Cardiac muscle cell (in vitro differentiated cells and primary cell): ENCODE data around the gene FAM89B. TPM values are rescaled to one million over a fixed set of nuclear protein-coding genes. Genes with fewer than 3 reads are reported as not detected.

Experiments
- DNase-seq, 2 donors: peaks; one replicate each; pipeline versions ENCODE4 v3.0.0 to v3.0.0-alpha.2; 2010 to 2017; ENCODE audit warnings: low read depth in 1 of 2, low spot score in 1 of 2
- H3K27ac ChIP-seq: fragments of 200-600 bp; sonication (generic); 2 replicates; pipeline ENCODE4 v1.5.1; 2016
- H3K27me3 ChIP-seq: fragments of 200-600 bp; sonication (generic); 2 replicates; pipeline ENCODE4 v1.6.0; 2016; ENCODE audit warnings: control low read depth
- H3K36me3 ChIP-seq: fragments of 200-600 bp; sonication (generic); 2 replicates; pipeline ENCODE4 v1.5.1; 2016; ENCODE audit warnings: control low read depth
- H3K4me1 ChIP-seq: fragments of 200-600 bp; sonication (generic); 2 replicates; pipeline ENCODE4 v1.8.1; 2017; ENCODE audit warnings: low read depth, mild to moderate bottlenecking, mixed run types
- H3K4me3 ChIP-seq: fragments of 200-600 bp; sonication (generic); 2 replicates; pipeline ENCODE4 v1.5.1; 2016; ENCODE audit warnings: mild to moderate bottlenecking
- H3K9me3 ChIP-seq: fragments of 200-600 bp; sonication (generic); 2 replicates; pipeline ENCODE4 v1.5.1; 2017; ENCODE audit warnings: low read depth, mild to moderate bottlenecking, control low read depth
- polyA plus RNA-seq: library from polyadenylated mRNA; unstranded; fragments of >200 nt; fragmentation: Nextera tagmentation; extraction: Ambion mirVana; gene quantifications from 2 replicates; pipeline ENCODE4 v1.2.1, GENCODE V29; 2016
- total RNA-seq: library from RNA; depleted of rRNA; stranded (reverse); fragments of >200 nt; gene quantifications from 2 replicates; pipeline ENCODE4 v1.2.3, GENCODE V29; 2016
- TF ChIP-seq, protein P1 (sequence below): IDR thresholded peaks from 2 replicates; pipeline ENCODE4 v1.5.1; 2012; ENCODE audit warnings: low read depth, mild to moderate bottlenecking, low read length

FAM89B gene
- total and polyA plus RNA-seq, 2 experiments from 2014 or later: 42.9 to 132 TPM

DNA sequence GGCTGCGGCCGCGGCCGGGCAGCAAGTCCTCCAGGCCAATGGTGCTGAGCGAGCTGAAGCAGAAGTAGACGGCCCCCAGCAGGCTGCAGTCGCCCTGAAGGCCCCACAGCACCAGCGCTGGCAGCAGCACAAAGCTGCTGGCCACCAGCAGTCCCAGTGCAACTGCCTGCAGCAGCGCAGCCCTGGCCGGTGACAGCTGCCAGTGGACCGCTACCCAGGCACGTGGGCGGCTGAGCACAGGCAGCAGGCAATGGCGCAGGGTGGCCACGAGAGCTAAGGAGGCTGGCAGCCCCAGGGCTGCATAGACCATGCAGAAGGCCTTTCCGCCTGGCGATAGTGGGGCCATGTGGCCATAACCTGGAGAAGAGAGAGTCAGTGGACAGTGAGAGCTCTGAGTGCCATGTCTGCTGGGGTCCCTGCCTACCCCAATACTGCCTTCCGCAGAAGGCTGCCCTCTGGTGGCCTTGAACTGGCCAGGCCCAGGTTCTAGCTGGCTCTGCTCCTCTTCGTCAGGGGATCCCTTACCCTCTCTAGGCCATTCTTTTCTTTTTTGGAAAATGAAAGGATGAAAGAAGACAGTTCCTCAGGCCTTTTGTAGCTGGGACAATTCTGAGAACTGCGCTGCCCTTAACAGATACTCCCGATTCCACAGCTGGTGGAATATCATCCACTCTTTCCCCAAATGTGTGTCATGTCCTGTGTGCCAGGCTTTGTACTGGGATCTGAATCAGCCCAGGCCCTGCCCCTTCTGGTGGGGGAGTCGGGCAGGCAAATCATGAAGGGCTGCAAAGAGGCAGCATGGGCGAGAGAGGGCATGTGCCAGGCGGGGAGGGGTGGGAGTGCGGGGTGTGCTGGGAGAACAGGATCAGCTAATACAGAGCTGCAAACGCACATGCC, 21.4 kb downstream of the FAM89B start:
- H3K4me1 ChIP-seq: no peaks in the 10 kb centered on the region
- DNase-seq: peak; percentile 44 to 55
- TF ChIP-seq, protein P1, sequence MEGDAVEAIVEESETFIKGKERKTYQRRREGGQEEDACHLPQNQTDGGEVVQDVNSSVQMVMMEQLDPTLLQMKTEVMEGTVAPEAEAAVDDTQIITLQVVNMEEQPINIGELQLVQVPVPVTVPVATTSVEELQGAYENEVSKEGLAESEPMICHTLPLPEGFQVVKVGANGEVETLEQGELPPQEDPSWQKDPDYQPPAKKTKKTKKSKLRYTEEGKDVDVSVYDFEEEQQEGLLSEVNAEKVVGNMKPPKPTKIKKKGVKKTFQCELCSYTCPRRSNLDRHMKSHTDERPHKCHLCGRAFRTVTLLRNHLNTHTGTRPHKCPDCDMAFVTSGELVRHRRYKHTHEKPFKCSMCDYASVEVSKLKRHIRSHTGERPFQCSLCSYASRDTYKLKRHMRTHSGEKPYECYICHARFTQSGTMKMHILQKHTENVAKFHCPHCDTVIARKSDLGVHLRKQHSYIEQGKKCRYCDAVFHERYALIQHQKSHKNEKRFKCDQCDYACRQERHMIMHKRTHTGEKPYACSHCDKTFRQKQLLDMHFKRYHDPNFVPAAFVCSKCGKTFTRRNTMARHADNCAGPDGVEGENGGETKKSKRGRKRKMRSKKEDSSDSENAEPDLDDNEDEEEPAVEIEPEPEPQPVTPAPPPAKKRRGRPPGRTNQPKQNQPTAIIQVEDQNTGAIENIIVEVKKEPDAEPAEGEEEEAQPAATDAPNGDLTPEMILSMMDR: peak; percentile 75
- no peaks in the 10 kb centered on the region for H3K9me3 ChIP-seq
- H3K27ac ChIP-seq: no peak overlapping the region
- H3K4me3 ChIP-seq: no peak overlapping the region
- H3K27me3 ChIP-seq: peaks cover 18% of the 10 kb centered on the region
- H3K36me3 ChIP-seq: peaks cover 4% of the 10 kb centered on the region

DNA sequence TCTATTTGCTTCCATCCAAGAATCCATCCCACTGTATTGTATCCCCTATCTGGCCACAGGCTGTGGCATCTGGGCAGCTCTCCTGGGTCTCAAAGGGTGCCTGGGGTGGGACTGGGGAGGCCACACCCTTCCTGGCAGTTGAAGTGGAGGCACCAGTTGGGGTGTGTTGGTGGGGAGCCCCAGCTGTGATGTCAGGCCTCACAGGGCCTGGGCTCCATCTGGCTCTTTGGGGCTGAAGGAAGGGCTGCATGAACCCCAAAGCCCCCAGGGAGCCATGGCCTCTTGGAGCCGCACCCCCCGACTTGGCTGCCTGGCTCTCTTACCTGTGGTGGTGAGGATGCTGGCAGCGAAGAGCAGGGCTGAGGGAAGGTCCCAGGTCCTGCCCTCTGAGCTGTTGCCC, 22.8 kb downstream of the FAM89B start:
- H3K27me3 ChIP-seq: peaks cover 18% of the 10 kb centered on the region
- H3K9me3 ChIP-seq: no peaks in the 10 kb centered on the region
- H3K4me1 ChIP-seq: no peaks in the 10 kb centered on the region
- no peak overlapping the region for H3K27ac ChIP-seq
- no peak overlapping the region for H3K4me3 ChIP-seq
- no peak for DNase-seq
- peaks cover 4% of the 10 kb centered on the region for H3K36me3 ChIP-seq
- TF ChIP-seq, protein P1: no peak

DNA sequence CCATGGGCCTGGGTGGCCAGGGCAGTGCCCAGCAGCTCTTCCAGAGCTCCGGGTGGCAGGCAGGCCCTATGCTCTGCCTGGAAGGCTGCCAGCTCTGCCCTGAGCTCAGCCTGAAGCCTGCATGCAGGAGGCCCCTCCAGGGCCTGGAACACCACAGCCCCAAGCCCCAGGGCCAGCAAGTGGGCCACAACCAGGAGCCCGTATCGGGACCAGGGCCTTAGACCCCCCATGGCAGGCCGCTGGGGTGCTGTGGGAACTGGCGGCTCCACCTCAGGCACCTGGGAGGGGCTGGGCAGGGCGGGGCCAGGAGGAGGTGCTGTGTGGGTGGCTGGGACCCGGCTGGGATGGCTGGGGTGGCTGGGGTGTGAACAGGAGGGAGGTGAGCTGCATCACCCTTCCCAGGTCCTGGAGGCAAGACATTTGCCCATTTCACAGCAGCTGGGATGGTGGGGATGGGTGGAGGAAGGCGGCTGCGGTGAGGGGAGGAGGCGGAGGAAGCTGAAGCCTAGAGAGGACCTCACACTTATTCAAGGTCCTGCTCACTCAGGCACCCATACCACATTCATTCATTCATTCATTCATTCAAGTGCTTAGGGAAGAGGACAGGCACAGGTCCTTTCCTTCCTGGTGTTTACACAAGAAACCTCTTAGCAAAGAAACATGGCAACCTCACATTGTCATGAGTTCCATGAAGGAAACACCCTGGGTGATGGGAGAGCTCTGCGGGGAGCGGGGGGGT, 23.4 kb downstream of the FAM89B start, which contains the start of gene KCNK7:
KCNK7 (minus strand) TSS at position 258 of the 739 bp plus-strand sequence; CDS start at position 230, 28 bp downstream.
- TF ChIP-seq, protein P1: no peak
- Histone ChIP-seq H3K27me3 (peaks cover 18% of the 10 kb centered on the region), H3K4me3 (no peak within 1 kb of the TSS), H3K4me1 (no peaks in the 10 kb centered on the region), H3K9me3 (no peaks in the 10 kb centered on the region), H3K36me3 (peaks cover 4% of the 10 kb centered on the region), H3K27ac (no peak within 1 kb of the TSS)
- no peak for DNase-seq

DNA sequence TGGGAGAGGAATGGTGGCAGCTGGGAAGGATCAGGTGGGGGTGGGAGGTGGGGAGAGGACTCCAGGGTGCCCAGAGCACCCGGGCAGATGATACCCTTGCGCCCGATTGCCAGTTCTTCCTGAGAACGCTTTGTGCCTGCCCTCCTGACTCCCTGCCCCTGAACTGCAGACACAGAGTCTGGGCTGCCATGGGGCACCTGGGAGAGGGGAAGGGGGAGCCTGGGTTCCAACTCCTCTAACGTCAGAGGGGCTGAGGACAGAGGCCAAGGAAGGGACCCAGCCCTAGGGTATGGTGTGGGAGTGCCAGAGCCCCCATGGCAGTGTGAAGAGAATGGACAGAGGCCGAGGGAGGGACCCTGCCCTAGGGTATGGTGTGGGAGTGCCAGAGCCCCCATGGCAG, 24.2 kb downstream of the FAM89B start:
- H3K9me3 ChIP-seq: no peaks in the 10 kb centered on the region
- no peak for DNase-seq
- H3K27ac ChIP-seq: no peak overlapping the region
- no peaks in the 10 kb centered on the region for H3K4me1 ChIP-seq
- TF ChIP-seq, protein P1: no peak
- H3K4me3 ChIP-seq: no peak overlapping the region
- H3K27me3 ChIP-seq: peaks cover 18% of the 10 kb centered on the region
- peaks cover 4% of the 10 kb centered on the region for H3K36me3 ChIP-seq

DNA sequence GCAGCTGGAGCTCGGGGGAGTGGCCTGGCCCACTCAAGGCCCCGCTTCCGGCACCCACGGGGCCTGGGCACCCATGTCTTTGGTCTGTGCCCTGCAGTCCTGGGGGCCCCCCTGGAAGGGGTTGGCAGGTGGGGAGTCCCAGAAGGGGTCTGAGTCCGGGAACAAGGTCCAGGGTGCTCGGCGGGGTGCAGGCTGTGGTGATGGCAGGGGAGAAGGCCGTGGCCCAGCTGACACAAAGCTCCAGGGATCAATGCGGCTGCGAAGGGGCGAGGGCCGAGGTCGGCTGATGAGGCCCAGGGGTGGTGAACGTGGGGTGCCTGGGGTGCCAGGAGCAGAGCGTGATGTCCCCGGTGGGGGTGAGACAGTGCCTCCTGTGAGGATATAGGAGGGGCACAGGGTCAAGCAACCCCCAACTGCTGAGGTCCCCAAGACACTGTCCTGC, 25.9 kb downstream of the FAM89B start:
- H3K36me3 ChIP-seq: peaks cover 4% of the 10 kb centered on the region

More for the DNA sequence above, 25.9 kb downstream of the FAM89B start:
- peaks cover 8% of the 10 kb centered on the region for H3K27me3 ChIP-seq
- no peak for DNase-seq
- TF ChIP-seq, protein P1: no peak
- no peaks in the 10 kb centered on the region for H3K4me1 ChIP-seq
- no peak overlapping the region for H3K27ac ChIP-seq
- no peak overlapping the region for H3K4me3 ChIP-seq
- H3K9me3 ChIP-seq: no peaks in the 10 kb centered on the region
